ENCODE measurements around the gene ZNF385D.

ZNF385D gene

GRCh38 chr3:21750831-21751391 is at the start of gene ZNF385D:
ZNF385D (minus strand) TSS chr3:21751210; CDS start chr3:21750916, 294 bp downstream.
- DNase-seq: no peak

- no peak for DNase-seq
Measured at GRCh38 chr3:21798356-21799088, 47.5 kb upstream of the ZNF385D start.

- DNase-seq: no peak
Measured at GRCh38 chr3:21795921-21796320, 44.9 kb upstream of the ZNF385D start.

- no peak for DNase-seq
Measured at GRCh38 chr3:21795152-21795837, 44.3 kb upstream of the ZNF385D start.

GRCh38 chr3:21794291-21794690 is 43.3 kb upstream of the ZNF385D start:
- DNase-seq: no peak

- DNase-seq: no peak
Measured at GRCh38 chr3:21792176-21792575, 41.2 kb upstream of the ZNF385D start.

- DNase-seq: no peak
Measured at GRCh38 chr3:21791356-21791755, 40.3 kb upstream of the ZNF385D start.

GRCh38 chr3:21790466-21790865 is 39.5 kb upstream of the ZNF385D start:
- DNase-seq: no peak

- no peak for DNase-seq
Measured at GRCh38 chr3:21789730-21790129, 38.7 kb upstream of the ZNF385D start.

GRCh38 chr3:21786438-21786797 is 35.4 kb upstream of the ZNF385D start:
- DNase-seq: no peak

- no peak for DNase-seq
Measured at GRCh38 chr3:21785765-21786437, 34.9 kb upstream of the ZNF385D start.

- no peak for DNase-seq
Measured at GRCh38 chr3:21783839-21784238, 32.8 kb upstream of the ZNF385D start.

GRCh38 chr3:21781355-21781754 is 30.3 kb upstream of the ZNF385D start:
- no peak for DNase-seq

GRCh38 chr3:21779909-21780308 is 28.9 kb upstream of the ZNF385D start:
- DNase-seq: no peak

GRCh38 chr3:21778715-21779114 is 27.7 kb upstream of the ZNF385D start:
- DNase-seq: no peak

- no peak for DNase-seq
Measured at GRCh38 chr3:21777821-21778220, 26.8 kb upstream of the ZNF385D start.

- no peak for DNase-seq
Measured at GRCh38 chr3:21766002-21766401, 15.0 kb upstream of the ZNF385D start.

GRCh38 chr3:21755896-21756295 is 4.9 kb upstream of the ZNF385D start:
- DNase-seq: no peak

GRCh38 chr3:21754839-21755238 is 3.8 kb upstream of the ZNF385D start:
- no peak for DNase-seq

- DNase-seq: no peak
Measured at GRCh38 chr3:21752749-21753347, 1.8 kb upstream of the ZNF385D start.

- DNase-seq: no peak
Measured at GRCh38 chr3:21751886-21752285, 876 bp upstream of the ZNF385D start.

- no peak for DNase-seq
Measured at GRCh38 chr3:21750080-21750696, 822 bp downstream of the ZNF385D start.

Measured in activated effector memory CD4-positive, alpha-beta T cell treated with anti-CD3 and anti-CD28 coated beads, Interleukin-2, amount 50 U/mL, for 16 hours (primary cell).